Measurements from ENCODE around the gene IFNLR1. TPM values are rescaled to one million over a fixed set of nuclear protein-coding genes. Genes with fewer than 3 reads are reported as not detected.

Gene IFNLR1
- total RNA-seq, 4 donors from 2014 or later = 2.6 to 37.4 (median 12.7) TPM

DNA sequence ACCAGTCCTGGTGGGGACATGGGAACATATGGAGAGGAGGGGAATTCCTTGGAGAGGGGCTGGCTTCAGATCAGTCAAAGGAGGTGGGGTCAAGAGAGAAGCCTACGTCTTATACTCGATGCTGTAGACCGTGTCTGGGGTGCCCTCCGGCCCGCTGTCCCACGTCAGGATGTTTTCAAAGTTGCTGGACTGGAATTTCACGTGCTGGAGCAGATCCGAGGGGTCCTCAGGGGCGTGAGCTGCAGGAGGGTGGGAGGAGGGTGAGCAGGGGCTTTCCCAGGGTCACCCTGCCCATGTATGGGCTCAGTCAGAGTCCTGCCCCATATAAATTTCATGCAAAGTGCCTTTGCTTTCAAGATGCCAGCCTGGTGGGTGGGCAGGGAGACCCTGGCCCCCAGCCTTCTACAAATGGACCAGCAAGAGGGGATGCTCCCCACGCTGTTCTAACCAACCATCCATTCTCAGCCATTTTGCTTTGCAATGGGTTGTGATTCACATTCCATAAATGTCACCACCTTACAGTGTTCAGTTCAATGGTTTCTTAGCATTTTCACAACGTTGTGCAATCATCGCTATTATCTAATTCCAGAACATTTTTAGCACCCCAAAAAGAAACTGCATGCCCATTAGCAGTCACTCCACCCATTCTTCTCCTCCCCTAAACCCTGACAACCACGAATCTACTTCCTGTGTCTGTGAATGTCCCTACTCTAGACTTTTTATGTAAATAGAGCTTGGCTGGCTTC, 48.4 kb downstream of the IFNLR1 start:
- Histone ChIP-seq H3K36me3 (no peaks in the 10 kb centered on the region), H3K27ac (no peak overlapping the region), H3K27me3 (no peaks in the 10 kb centered on the region), H3K4me1 (peaks cover 0 to 8% (median 4%) of the 10 kb centered on the region in 4 donors), H3K4me3 (no peak overlapping the region), H3K9me3 (no peaks in the 10 kb centered on the region)
- TF ChIP-seq, protein P1, sequence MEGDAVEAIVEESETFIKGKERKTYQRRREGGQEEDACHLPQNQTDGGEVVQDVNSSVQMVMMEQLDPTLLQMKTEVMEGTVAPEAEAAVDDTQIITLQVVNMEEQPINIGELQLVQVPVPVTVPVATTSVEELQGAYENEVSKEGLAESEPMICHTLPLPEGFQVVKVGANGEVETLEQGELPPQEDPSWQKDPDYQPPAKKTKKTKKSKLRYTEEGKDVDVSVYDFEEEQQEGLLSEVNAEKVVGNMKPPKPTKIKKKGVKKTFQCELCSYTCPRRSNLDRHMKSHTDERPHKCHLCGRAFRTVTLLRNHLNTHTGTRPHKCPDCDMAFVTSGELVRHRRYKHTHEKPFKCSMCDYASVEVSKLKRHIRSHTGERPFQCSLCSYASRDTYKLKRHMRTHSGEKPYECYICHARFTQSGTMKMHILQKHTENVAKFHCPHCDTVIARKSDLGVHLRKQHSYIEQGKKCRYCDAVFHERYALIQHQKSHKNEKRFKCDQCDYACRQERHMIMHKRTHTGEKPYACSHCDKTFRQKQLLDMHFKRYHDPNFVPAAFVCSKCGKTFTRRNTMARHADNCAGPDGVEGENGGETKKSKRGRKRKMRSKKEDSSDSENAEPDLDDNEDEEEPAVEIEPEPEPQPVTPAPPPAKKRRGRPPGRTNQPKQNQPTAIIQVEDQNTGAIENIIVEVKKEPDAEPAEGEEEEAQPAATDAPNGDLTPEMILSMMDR (IDR thresholded peaks at IDR 0.05) = no peak
- no peak for TF ChIP-seq POLR2AphosphoS5 (IDR thresholded peaks at IDR 0.05)
- DNase-seq = no peak
- intact Hi-C loops (cut with DNase I; ENCODE audit: low total_unique reads) = no loop called here
- 67 to 81% methylated on average over 4 to 13 of the region's 13 CpGs for WGBS, 2 donors (ENCODE audit: low coverage in 1 of 2)
- in situ Hi-C loops (cut with MboI; ENCODE audit: low pct_ligation_motif_present in 1 of 4, low pct_unique_long_range_greater_than_20kb in 1 of 4, low sequenced_read_pairs in 3 of 4) = no loop called here

DNA sequence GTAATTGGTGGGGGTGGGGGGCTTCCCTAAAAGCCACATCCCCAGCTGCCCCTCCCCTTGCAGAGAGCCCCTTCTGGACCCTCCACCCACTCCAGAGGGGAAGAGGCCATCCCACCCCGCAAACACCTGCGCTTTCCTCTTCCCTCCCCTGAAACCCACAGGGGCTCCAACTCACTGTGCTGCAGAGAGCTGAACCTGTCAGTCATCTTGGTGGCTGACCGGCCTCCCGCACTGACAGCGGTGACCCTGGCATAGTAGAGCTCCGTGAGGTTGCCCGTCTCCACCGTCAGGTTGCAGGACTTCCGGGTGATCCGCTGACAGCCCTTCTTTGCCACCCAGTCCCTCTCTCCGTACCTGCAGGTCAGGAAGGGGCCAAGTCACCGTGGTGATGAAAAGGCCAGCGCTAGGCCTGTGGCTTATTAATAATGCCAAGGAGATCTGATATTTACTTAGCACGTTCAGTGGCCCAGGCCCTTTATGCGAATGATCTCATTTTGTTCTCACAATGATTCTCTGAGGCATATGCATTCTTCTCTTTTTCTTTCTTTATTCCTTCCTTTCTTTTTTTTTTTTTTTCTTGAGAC, 50.0 kb downstream of the IFNLR1 start:
- Histone ChIP-seq H3K4me1 (peaks cover 0 to 2% (median 0%) of the 10 kb centered on the region in 4 donors), H3K27ac (no peak overlapping the region), H3K36me3 (no peaks in the 10 kb centered on the region), H3K27me3 (no peaks in the 10 kb centered on the region), H3K4me3 (no peak overlapping the region), H3K9me3 (no peaks in the 10 kb centered on the region)
- TF ChIP-seq, protein P1 (IDR thresholded peaks at IDR 0.05) = no peak
- TF ChIP-seq EP300 (IDR thresholded peaks at IDR 0.05; ENCODE audit: low read depth) (no peak), POLR2A (IDR thresholded peaks at IDR 0.05) (no peak), POLR2AphosphoS5 (IDR thresholded peaks at IDR 0.05) (no peak)
- WGBS, 2 donors (ENCODE audit: low coverage in 1 of 2) = 80 to 89% methylated on average over 2 to 15 of the region's 15 CpGs
- in situ Hi-C loops (cut with MboI; ENCODE audit: low pct_ligation_motif_present in 1 of 4, low pct_unique_long_range_greater_than_20kb in 1 of 4, low sequenced_read_pairs in 3 of 4) = no loop called here
- DNase-seq = no peak
- intact Hi-C loops (cut with DNase I; ENCODE audit: low total_unique reads) = no loop called here

DNA sequence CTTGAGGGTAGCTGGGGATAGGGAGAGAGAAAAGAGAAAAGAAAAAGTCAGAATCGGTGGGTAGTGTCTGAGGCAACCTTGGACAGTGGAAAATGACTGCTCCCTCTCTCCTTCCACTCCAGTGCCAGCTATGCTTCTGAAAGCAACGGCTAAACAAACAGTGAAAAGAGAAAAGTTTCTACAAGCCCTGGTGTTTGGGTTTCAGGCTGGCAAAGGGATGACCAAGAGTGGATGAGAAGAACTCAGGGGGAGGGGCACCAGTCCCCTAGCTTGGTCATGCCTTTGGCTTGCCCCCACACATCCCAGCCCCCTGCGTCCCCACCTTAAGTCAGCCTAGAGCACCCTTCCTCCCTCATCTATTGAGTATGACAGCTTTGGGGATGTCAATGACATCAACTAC, 52.7 kb downstream of the IFNLR1 start:
- H3K27me3 ChIP-seq = no peaks in the 10 kb centered on the region
- in situ Hi-C loops (cut with MboI; ENCODE audit: low pct_ligation_motif_present in 1 of 4, low pct_unique_long_range_greater_than_20kb in 1 of 4, low sequenced_read_pairs in 3 of 4) (no loop called here), intact Hi-C loops (cut with DNase I; ENCODE audit: low total_unique reads) (no loop called here)
- WGBS, 2 donors (ENCODE audit: low coverage in 1 of 2) = 80 to 92% methylated on average over 2 to 3 of the region's 3 CpGs
- no peak for DNase-seq
- H3K4me3 ChIP-seq = no peak overlapping the region
- H3K36me3 ChIP-seq = no peaks in the 10 kb centered on the region
- no peak overlapping the region for H3K27ac ChIP-seq
- TF ChIP-seq POLR2A (IDR thresholded peaks at IDR 0.05) (no peak), POLR2AphosphoS5 (IDR thresholded peaks at IDR 0.05) (no peak), EP300 (IDR thresholded peaks at IDR 0.05; ENCODE audit: low read depth) (no peak)
- TF ChIP-seq, protein P1 (IDR thresholded peaks at IDR 0.05) = no peak
- no peaks in the 10 kb centered on the region for H3K9me3 ChIP-seq
- no peaks in the 10 kb centered on the region for H3K4me1 ChIP-seq

DNA sequence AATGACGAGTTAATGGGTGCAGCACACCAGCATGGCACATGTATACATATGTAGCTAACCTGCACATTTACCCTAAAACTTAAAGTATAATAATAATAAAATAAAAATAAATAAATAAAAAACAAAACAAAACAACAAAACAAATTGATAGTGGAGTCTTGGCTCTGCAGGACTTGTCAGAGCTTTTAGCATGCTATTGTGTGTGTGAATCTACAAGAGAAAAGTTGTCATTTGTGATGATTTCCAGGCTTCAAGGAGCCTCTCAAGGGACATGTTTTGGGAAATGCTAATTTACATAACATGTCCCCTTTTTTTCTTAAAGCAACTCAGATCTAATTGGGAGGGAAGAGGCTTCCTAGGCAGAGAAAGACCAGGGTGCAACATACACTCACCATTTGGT, 53.3 kb downstream of the IFNLR1 start:
- TF ChIP-seq POLR2A (IDR thresholded peaks at IDR 0.05) = no peak
- no peak for TF ChIP-seq EP300 (IDR thresholded peaks at IDR 0.05; ENCODE audit: low read depth)
- TF ChIP-seq, protein P1 (IDR thresholded peaks at IDR 0.05) = no peak
- no peak for TF ChIP-seq POLR2AphosphoS5 (IDR thresholded peaks at IDR 0.05)
- Histone ChIP-seq H3K4me3 (no peak overlapping the region), H3K4me1 (no peaks in the 10 kb centered on the region), H3K36me3 (no peaks in the 10 kb centered on the region), H3K27me3 (no peaks in the 10 kb centered on the region), H3K9me3 (no peaks in the 10 kb centered on the region), H3K27ac (no peak overlapping the region)
- WGBS, 2 donors (ENCODE audit: low coverage in 1 of 2) = 67 to 78% methylated on average over 1 of the region's 1 CpG
- intact Hi-C loops (cut with DNase I; ENCODE audit: low total_unique reads) = no loop called here
- in situ Hi-C loops (cut with MboI; ENCODE audit: low pct_ligation_motif_present in 1 of 4, low pct_unique_long_range_greater_than_20kb in 1 of 4, low sequenced_read_pairs in 3 of 4) = no loop called here
- no peak for DNase-seq

Data from transverse colon (tissue), 4 donors.